Astrocyte (in vitro differentiated cells and primary cell): ENCODE data around the gene NNAT.

Source experiments
- EZH2 ChIP-seq: IDR thresholded peaks from 2 replicates; pipeline ENCODE4 v1.6.1; 2012; ENCODE audit warnings: mild to moderate bottlenecking, low read length, inconsistent platforms; ENCODE audit not compliant: insufficient read depth
- TF ChIP-seq, protein P1 (sequence below): IDR thresholded peaks from 2 replicates; pipeline ENCODE4 v1.5.1; 2011; ENCODE audit warnings: low read depth, mild to moderate bottlenecking, inconsistent platforms, low read length, moderate library complexity; ENCODE audit not compliant: insufficient read depth

DNA sequence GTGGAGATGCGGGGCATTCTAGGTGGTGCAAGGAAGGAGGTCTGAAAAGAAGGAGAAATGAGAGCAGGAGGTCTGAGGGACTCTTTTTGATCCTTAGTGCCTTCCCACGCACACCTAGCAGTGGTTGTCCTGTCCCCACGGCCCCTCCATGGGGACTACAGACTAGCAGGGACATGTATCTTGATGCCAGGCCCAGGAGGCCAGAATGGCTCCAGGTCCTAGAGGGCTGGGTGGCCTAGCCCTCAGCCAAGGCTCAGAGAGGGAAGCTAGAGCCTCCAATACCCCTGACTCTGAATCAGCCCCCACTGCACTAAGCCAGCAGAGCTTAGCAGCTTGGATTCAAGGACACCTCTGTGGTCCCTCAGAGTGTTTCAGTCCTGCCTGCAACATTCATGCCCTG is 23.3 kb downstream of the NNAT start:
- TF ChIP-seq, protein P1, sequence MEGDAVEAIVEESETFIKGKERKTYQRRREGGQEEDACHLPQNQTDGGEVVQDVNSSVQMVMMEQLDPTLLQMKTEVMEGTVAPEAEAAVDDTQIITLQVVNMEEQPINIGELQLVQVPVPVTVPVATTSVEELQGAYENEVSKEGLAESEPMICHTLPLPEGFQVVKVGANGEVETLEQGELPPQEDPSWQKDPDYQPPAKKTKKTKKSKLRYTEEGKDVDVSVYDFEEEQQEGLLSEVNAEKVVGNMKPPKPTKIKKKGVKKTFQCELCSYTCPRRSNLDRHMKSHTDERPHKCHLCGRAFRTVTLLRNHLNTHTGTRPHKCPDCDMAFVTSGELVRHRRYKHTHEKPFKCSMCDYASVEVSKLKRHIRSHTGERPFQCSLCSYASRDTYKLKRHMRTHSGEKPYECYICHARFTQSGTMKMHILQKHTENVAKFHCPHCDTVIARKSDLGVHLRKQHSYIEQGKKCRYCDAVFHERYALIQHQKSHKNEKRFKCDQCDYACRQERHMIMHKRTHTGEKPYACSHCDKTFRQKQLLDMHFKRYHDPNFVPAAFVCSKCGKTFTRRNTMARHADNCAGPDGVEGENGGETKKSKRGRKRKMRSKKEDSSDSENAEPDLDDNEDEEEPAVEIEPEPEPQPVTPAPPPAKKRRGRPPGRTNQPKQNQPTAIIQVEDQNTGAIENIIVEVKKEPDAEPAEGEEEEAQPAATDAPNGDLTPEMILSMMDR = no peak
- TF ChIP-seq EZH2 = no peak
